ENCODE data around the gene MYH13.

MYH13 gene
- long read RNA-seq, result 0 reads

DNA sequence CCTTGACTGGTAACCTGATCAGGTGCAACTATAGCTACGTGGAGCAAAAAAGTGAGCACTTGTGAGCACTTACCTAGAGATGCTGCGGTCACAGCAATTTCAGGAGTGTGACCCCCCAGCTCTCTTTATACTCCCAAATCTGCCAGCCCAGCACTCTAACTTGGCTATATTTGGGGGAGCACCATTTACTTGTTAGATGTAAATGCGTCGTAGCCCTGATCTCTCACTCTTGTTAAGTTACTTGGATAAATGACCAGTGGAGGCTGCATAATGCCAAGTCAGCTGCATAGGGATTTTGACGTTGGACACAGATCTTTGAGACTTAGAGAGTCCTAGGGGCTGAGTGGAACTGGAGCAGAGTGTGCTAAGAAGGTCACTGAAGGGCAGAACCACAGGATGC lies at the start of gene MYH13:
MYH13 (minus strand) TSS at position 101 of the 400 bp plus-strand sequence. CDS start 8,476 bp downstream, outside the sequence.
- DNase-seq (ENCODE audit: low read depth in 1 of 2, low spot score in 1 of 2), result no peak
- no peaks in the 10 kb centered on the region for H3K27me3 ChIP-seq (ENCODE audit: insufficient read depth, poor library complexity, severe bottlenecking)
- no peak for TF ChIP-seq REST (IDR thresholded peaks at IDR 0.05; ENCODE audit: insufficient replicate concordance, low read depth)
- TF ChIP-seq CTCF (IDR thresholded peaks at IDR 0.05; ENCODE audit: insufficient read depth, low read length), result no peak
- no peak for TF ChIP-seq GABPA (IDR thresholded peaks at IDR 0.05; ENCODE audit: low read depth)
- TF ChIP-seq POLR2AphosphoS5 (IDR thresholded peaks at IDR 0.05; ENCODE audit: low read depth), result no peak
- no peak for TF ChIP-seq SPI1 (IDR thresholded peaks at IDR 0.05; ENCODE audit: borderline replicate concordance, low read depth)
- H3K4me3 ChIP-seq (replicated peaks; ENCODE audit: insufficient read depth, low read length), result no peak within 1 kb of the TSS
- no peak within 1 kb of the TSS for H3K27ac ChIP-seq (replicated peaks)

DNA sequence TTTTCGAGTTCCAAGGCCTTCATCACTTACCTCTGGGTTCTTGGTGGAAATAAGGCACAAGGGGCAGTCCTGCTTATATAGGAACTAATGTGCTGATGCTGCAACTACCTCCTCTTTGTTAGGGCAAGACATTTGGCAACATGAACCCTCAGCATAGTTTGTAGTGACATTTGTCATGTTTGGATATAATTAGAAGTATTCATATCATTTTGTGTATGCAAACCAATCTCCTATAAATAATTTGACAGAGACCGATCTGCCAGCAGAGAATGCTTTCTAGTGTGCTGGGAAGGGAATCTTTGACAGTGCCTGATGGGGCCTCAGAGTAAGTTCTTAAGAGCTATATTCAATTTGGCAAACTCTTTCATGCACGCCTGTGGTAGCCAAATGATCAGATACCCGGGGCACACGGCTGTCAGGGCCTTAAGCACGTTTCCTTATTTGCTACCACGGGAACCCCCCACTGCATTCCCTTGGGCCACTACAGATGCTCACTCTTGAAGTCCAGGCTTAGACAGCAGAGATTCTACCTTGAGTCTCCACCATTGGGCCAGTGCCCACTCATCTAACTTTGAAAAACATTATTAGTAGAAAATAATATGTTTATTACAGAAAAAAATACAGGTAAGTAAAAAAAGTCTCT lies 49.2 kb upstream of the MYH13 start, which contains the start of gene MYH8:
MYH8 (minus strand) TSS at position 51 of the 643 bp plus-strand sequence. CDS start 1,723 bp downstream, outside the sequence.
- no peaks in the 10 kb centered on the region for H3K27me3 ChIP-seq (ENCODE audit: insufficient read depth, poor library complexity, severe bottlenecking)
- no peak for DNase-seq (ENCODE audit: low read depth in 1 of 2, low spot score in 1 of 2)
- no peak within 1 kb of the TSS for H3K4me3 ChIP-seq (replicated peaks; ENCODE audit: insufficient read depth, low read length)
- no peak for TF ChIP-seq REST (IDR thresholded peaks at IDR 0.05; ENCODE audit: insufficient replicate concordance, low read depth)
- TF ChIP-seq GABPA (IDR thresholded peaks at IDR 0.05; ENCODE audit: low read depth), result no peak
- TF ChIP-seq POLR2AphosphoS5 (IDR thresholded peaks at IDR 0.05; ENCODE audit: low read depth), result no peak
- TF ChIP-seq SPI1 (IDR thresholded peaks at IDR 0.05; ENCODE audit: borderline replicate concordance, low read depth), result no peak
- no peak for TF ChIP-seq CTCF (IDR thresholded peaks at IDR 0.05; ENCODE audit: insufficient read depth, low read length)
- no peak within 1 kb of the TSS for H3K27ac ChIP-seq (replicated peaks)

DNA sequence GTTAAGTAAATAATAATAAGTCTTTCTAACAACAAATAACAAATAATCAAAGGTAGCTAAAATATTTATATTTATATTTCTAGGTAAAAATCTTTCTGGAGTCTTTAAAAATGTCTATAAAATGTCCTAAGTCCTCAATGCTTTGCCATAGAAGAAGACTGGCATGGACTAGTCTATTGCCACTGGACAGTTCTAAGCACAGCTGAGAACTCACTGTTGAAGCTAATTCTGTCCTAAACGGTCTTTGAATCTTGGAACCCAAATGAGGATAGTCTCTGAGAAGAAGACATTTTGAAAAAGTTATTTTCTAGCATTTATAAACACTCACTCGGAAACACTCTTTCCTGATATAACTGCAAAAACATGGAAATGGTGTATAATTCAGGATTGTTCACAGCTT lies 48.4 kb upstream of the MYH13 start:
- Histone ChIP-seq H3K4me3 (replicated peaks; ENCODE audit: insufficient read depth, low read length) (no peak overlapping the region), H3K27me3 (ENCODE audit: insufficient read depth, poor library complexity, severe bottlenecking) (no peaks in the 10 kb centered on the region), H3K27ac (replicated peaks) (no peak overlapping the region)
- no peak for DNase-seq (ENCODE audit: low read depth in 1 of 2, low spot score in 1 of 2)
- TF ChIP-seq SPI1 (IDR thresholded peaks at IDR 0.05; ENCODE audit: borderline replicate concordance, low read depth) (no peak), REST (IDR thresholded peaks at IDR 0.05; ENCODE audit: insufficient replicate concordance, low read depth) (no peak), POLR2AphosphoS5 (IDR thresholded peaks at IDR 0.05; ENCODE audit: low read depth) (no peak), GABPA (IDR thresholded peaks at IDR 0.05; ENCODE audit: low read depth) (no peak), CTCF (IDR thresholded peaks at IDR 0.05; ENCODE audit: insufficient read depth, low read length) (no peak)

Data from HL-60 (cell line).